PFSK-1 (cell line): ENCODE measurements around the gene CHTF8.

Source experiments
- FOXP2 ChIP-seq: optimal IDR thresholded peaks from 2 replicates; pipeline ENCODE3; 2011; ENCODE audit warnings: borderline replicate concordance, control low read depth, inconsistent platforms; ENCODE audit not compliant: insufficient read depth; ENCODE audit errors: extremely low read length, extremely low read depth
- POLR2AphosphoS5 ChIP-seq: IDR thresholded peaks from 2 replicates; pipeline ENCODE4 v1.6.1; 2012; ENCODE audit warnings: low read depth, mild to moderate bottlenecking, control low read depth, low read length, moderate library complexity
- SIN3A ChIP-seq: IDR thresholded peaks from 2 replicates; pipeline ENCODE4 v1.6.1; 2012; ENCODE audit warnings: mild to moderate bottlenecking, low read length, moderate library complexity, borderline replicate concordance; ENCODE audit not compliant: insufficient read depth
- TAF1 ChIP-seq: IDR thresholded peaks from 2 replicates; pipeline ENCODE4 v1.6.1; 2012; ENCODE audit warnings: low read length, control low read depth, borderline replicate concordance; ENCODE audit not compliant: insufficient read depth
- TF ChIP-seq, protein P1 (sequence below), 2 experiments: IDR thresholded peaks; 2 replicates each; pipeline versions ENCODE4 v1.6.1 to v1.8.0; 2011 to 2012; ENCODE audit warnings: low read depth in 2 of 2, low read length in 2 of 2, control low read depth in 1 of 2, inconsistent platforms in 1 of 2, mild to moderate bottlenecking in 1 of 2, moderate library complexity in 1 of 2; ENCODE audit not compliant: insufficient read depth in 1 of 2

GRCh38 chr16:69078073-69078472, 54.3 kb downstream of the CHTF8 start:
- TF ChIP-seq, protein P1, sequence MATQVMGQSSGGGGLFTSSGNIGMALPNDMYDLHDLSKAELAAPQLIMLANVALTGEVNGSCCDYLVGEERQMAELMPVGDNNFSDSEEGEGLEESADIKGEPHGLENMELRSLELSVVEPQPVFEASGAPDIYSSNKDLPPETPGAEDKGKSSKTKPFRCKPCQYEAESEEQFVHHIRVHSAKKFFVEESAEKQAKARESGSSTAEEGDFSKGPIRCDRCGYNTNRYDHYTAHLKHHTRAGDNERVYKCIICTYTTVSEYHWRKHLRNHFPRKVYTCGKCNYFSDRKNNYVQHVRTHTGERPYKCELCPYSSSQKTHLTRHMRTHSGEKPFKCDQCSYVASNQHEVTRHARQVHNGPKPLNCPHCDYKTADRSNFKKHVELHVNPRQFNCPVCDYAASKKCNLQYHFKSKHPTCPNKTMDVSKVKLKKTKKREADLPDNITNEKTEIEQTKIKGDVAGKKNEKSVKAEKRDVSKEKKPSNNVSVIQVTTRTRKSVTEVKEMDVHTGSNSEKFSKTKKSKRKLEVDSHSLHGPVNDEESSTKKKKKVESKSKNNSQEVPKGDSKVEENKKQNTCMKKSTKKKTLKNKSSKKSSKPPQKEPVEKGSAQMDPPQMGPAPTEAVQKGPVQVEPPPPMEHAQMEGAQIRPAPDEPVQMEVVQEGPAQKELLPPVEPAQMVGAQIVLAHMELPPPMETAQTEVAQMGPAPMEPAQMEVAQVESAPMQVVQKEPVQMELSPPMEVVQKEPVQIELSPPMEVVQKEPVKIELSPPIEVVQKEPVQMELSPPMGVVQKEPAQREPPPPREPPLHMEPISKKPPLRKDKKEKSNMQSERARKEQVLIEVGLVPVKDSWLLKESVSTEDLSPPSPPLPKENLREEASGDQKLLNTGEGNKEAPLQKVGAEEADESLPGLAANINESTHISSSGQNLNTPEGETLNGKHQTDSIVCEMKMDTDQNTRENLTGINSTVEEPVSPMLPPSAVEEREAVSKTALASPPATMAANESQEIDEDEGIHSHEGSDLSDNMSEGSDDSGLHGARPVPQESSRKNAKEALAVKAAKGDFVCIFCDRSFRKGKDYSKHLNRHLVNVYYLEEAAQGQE (IDR thresholded peaks at IDR 0.05; ENCODE audit: insufficient read depth in 1 of 2, low read depth in 2 of 2, low read length in 2 of 2): no peak
- TF ChIP-seq POLR2AphosphoS5 (no peak), TAF1 (no peak), SIN3A (no peak), FOXP2 (no peak)
